ENCODE measurements around the gene KLHL17. TPM values are rescaled to one million over a fixed set of nuclear protein-coding genes. Genes with fewer than 3 reads are reported as not detected.
A peak's percentile ranks its signal among the peaks of the same experiment; 100 is the strongest.

Gene KLHL17
- total RNA-seq, 2 donors from 2014 or later = 10.9 to 24.5 TPM

DNA sequence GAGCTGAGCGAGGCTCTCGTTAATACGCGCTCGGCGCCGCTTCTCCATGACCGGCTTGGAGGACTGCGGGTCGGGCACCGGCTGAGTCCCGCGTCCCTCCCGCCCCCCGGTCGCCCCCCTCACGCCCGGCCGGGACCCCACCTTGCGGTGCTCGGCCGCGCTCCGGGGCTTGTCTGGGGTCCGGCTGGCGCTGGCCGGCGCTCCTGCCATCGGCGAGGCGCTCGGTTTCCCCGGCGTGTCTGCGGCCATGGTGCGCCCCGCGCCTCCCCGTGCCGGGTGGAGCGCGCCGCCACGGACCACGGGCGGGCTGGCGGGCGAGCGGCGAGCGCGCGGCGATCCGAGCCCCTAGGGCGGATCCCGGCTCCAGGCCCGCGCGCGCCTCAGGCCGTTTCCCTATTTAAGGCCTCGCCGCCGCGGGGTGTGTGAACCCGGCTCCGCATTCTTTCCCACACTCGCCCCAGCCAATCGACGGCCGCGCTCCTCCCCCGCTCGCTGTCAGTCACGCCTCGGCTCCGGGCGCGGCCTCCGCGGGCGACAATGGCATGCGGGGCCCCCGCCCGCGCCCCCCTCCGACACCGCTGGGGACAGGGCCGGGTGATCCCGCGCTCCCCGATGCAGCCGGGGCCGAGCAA lies 39.5 kb downstream of the KLHL17 start, which contains the start of gene HES4:
HES4 (minus strand) TSS at position 373 of the 632 bp plus-strand sequence; CDS start at position 249, 124 bp downstream.
- WGBS = under 1% methylated on average over 65 of the region's 95 CpGs
- Histone ChIP-seq H3K27ac (peak within 1 kb of the TSS; percentile 94 to 95), H3K4me3 (peak within 1 kb of the TSS; percentile 59 to 71), H3K27me3 (replicated peaks; ENCODE audit: insufficient read depth) (no peaks in the 10 kb centered on the region), H3K9me3 (no peaks in the 10 kb centered on the region), H3K4me1 (replicated peaks) (peaks cover 4% of the 10 kb centered on the region), H3K36me3 (no peaks in the 10 kb centered on the region)
- TF ChIP-seq POLR2AphosphoS5 (IDR thresholded peaks at IDR 0.05) = peak; percentile 78
- no peak for TF ChIP-seq CTCF (IDR thresholded peaks at IDR 0.05)
- TF ChIP-seq POLR2A (IDR thresholded peaks at IDR 0.05) = peak; percentile 88
- intact Hi-C loops (cut with DNase I) = no loop called here
- peak; percentile 91 for DNase-seq (ENCODE audit: low spot score)

DNA sequence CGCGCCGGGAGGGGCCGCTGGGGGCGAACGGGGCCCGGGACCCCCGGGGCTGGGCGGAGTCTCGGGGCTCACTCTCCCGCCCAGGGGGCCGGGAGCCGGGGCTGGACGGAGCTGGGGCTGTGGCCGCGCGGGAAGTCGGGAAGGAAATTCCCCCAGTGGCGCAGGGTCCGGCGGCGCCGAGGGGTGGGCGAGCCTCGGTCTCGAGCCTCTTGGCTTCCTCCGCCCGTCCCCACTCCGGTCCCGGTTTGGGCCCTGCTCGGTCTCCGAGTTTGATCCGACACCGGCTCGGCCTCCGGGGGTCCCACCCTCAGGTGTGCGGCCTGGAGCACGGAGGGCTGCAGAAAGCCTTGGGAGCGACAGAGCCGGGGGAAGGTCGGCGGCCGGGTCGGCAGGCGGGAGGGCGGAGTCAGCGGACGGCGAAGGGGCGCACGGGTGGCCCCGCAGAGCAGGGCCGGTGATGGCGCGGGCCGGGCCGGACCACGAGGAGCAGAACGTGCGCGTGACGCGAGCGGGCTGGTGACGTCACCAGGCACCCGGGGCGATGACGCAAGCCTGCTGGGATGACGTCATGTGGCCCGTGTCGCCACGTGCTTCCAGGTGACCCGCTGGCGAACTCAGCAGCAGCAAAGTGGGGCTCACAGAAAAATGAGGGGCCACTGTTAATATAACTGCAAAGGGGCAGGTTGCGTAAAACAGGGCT lies 40.1 kb downstream of the KLHL17 start:
- peaks cover 6% of the 10 kb centered on the region for H3K4me1 ChIP-seq (replicated peaks)
- peak overlapping the region; percentile 94 to 95 for H3K27ac ChIP-seq

DNA sequence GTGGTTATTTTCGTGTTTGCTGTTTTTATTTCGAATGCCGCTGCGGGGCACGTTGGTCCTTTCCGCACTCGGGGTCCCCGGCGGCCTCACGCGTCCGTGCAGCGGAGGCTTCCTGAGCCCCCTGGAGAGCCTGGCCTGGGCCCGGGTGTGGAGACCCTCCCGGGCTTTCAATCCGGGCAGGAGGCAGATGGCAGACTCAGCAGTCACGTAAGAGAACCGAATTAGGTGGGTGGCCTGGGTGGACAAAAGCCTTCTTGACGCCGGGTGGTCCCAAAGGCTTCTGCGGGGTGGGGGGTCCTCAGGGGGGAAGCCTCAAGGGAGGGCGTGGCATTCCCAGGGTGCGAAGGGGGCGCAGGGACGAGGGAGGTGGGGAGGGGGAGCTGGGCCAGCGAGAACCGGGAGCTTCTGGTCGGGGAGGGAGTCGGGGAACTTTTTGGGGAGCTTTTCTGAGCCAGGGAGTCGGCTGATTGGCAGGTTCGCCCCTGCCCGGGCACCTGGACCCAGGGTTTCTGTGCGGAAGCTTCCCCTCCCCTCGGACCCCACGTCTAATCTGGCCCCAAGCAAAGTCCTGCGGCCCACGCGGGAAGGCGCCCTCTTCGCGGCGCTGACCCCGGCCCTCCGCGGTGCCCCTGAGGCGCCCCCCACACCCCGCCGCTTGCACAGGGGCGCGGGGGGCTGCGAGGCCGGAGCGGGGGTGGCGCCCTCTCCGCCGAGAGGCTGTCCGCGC lies 40.8 kb downstream of the KLHL17 start:
- H3K27me3 ChIP-seq (replicated peaks; ENCODE audit: insufficient read depth) = no peaks in the 10 kb centered on the region
- H3K9me3 ChIP-seq = no peaks in the 10 kb centered on the region
- peaks cover 9% of the 10 kb centered on the region for H3K4me1 ChIP-seq (replicated peaks)
- DNase-seq (ENCODE audit: low spot score) = no peak
- H3K4me3 ChIP-seq = peak overlapping the region; percentile 59 to 71
- no peaks in the 10 kb centered on the region for H3K36me3 ChIP-seq
- H3K27ac ChIP-seq = peak overlapping the region; percentile 94 to 95
- TF ChIP-seq POLR2A (IDR thresholded peaks at IDR 0.05) = no peak
- no peak for TF ChIP-seq CTCF (IDR thresholded peaks at IDR 0.05)
- no peak for TF ChIP-seq POLR2AphosphoS5 (IDR thresholded peaks at IDR 0.05)
- under 1% methylated on average over 55 of the region's 58 CpGs for WGBS
- intact Hi-C loops (cut with DNase I) = no loop called here

More for the DNA sequence above, 40.1 kb downstream of the KLHL17 start:
- peak overlapping the region; percentile 59 to 71 for H3K4me3 ChIP-seq
- H3K9me3 ChIP-seq = no peaks in the 10 kb centered on the region
- 2% methylated on average over 53 of the region's 75 CpGs for WGBS
- intact Hi-C loops (cut with DNase I) = no loop called here
- no peaks in the 10 kb centered on the region for H3K27me3 ChIP-seq (replicated peaks; ENCODE audit: insufficient read depth)
- TF ChIP-seq POLR2A (IDR thresholded peaks at IDR 0.05) (peak; percentile 59), POLR2AphosphoS5 (IDR thresholded peaks at IDR 0.05) (peak; percentile 70), CTCF (IDR thresholded peaks at IDR 0.05) (peak in 1 of 4 experiments; percentile 21)
- peak; percentile 71 for DNase-seq (ENCODE audit: low spot score)
- no peaks in the 10 kb centered on the region for H3K36me3 ChIP-seq

DNA sequence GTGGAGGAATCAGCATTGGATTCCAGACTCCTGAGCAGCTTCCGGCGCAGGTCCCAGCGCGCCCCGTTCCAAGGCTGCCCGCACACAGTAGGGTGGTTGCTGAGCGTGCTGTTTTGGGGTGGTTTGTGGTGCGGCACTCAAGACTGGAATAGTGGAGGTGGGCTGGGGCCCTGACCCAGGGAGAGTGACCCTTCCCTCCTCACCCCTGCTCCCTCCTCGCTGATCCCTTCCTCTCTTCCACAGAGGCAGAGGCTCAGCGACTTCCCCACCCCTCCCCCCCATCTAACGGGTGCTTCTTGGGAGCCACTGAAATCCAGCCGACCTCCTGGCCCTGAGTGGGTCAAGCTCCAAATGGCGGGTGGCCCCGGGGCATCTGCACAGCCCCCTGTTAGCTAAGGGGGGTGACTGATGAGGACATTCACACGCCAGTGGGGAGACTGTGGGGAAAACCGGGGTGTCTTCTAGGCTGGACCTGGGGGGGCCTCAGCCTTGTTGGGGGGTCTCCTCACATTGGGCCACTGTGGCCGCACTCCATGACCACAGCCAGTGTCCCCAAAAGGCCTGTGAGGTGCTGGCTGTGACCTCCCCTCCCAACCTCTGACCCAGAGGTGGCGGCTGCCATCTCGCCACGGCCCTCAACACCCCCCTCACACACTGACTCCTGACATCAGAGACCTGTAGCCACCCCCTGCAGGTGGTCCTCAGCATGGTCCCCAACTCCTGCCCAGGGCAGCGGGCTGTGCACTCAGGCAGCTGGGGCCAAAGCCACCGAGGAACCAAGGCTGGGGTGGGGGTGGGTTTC lies 43.4 kb downstream of the KLHL17 start:
- WGBS = 86% methylated on average over 22 of the region's 22 CpGs

More for the DNA sequence above, 43.4 kb downstream of the KLHL17 start:
- no peak overlapping the region for H3K4me3 ChIP-seq
- no peaks in the 10 kb centered on the region for H3K36me3 ChIP-seq
- H3K27ac ChIP-seq = no peak overlapping the region
- intact Hi-C loops (cut with DNase I) = no loop called here
- H3K4me1 ChIP-seq (replicated peaks) = peaks cover 5% of the 10 kb centered on the region
- no peak for DNase-seq (ENCODE audit: low spot score)
- H3K27me3 ChIP-seq (replicated peaks; ENCODE audit: insufficient read depth) = no peaks in the 10 kb centered on the region
- H3K9me3 ChIP-seq = no peaks in the 10 kb centered on the region
- no peak for TF ChIP-seq POLR2A (IDR thresholded peaks at IDR 0.05)
- no peak for TF ChIP-seq CTCF (IDR thresholded peaks at IDR 0.05)
- TF ChIP-seq POLR2AphosphoS5 (IDR thresholded peaks at IDR 0.05) = no peak

Measured in prostate gland (tissue), 2 donors.